A673 (cell line): ENCODE results near the gene ACSBG1. TPM values are rescaled to one million over a fixed set of nuclear protein-coding genes. Genes with fewer than 3 reads are reported as not detected.

ENCODE experiments used
- BruUV-seq: library from RNA; stranded (reverse); fragments of 400-500 nt; replicated peaks from 2 replicates; lab custom pipeline; 2021; lab: Mats Ljungman, UMichigan
- CTCF ChIA-PET: fragments of 300-600 bp; sonication (Branson Sonifier 250); formaldehyde crosslinking; loops from one replicate; lab custom pipeline; 2022; ENCODE audit warnings: antibody characterized with exemption; lab: Charles Lee
- POLR2A ChIA-PET: fragments of 300-600 bp; sonication (Branson Sonifier 250); formaldehyde crosslinking; loops from one replicate; lab custom pipeline; 2022; ENCODE audit warnings: antibody characterized with exemption; ENCODE audit not compliant: low non-redundant PET; lab: Charles Lee
- DNase-seq: peaks from one replicate; pipeline ENCODE4 v3.0.0-alpha.2; 2015; ENCODE audit warnings: low spot score
- H3K27ac ChIP-seq: fragments of 200-600 bp; sonication (generic); 2 replicates; pipeline ENCODE4 v1.5.1; 2016; ENCODE audit warnings: mixed run types, low read depth, mild to moderate bottlenecking, mixed read lengths, antibody characterized with exemption, low read length; ENCODE audit not compliant: poor library complexity, severe bottlenecking
- H3K27me3 ChIP-seq: fragments of 200-600 bp; sonication (generic); replicated peaks from 2 replicates; pipeline ENCODE4 v1.6.1; 2017; ENCODE audit warnings: mixed run types, low read depth, mild to moderate bottlenecking, mixed read lengths, antibody characterized with exemption, low read length; ENCODE audit not compliant: insufficient read depth, poor library complexity
- H3K36me3 ChIP-seq: fragments of 200-600 bp; sonication (generic); 2 replicates; pipeline ENCODE4 v1.6.1; 2016; ENCODE audit warnings: mixed run types, mild to moderate bottlenecking, mixed read lengths, antibody characterized with exemption, low read length; ENCODE audit not compliant: insufficient read depth, poor library complexity, severe bottlenecking
- H3K4me1 ChIP-seq: fragments of 200-600 bp; sonication (generic); 2 replicates; pipeline ENCODE4 v1.6.1; 2017; ENCODE audit warnings: mixed run types, mild to moderate bottlenecking, mixed read lengths, antibody characterized with exemption, low read length; ENCODE audit not compliant: insufficient read depth, poor library complexity, severe bottlenecking
- H3K4me3 ChIP-seq: fragments of 200-600 bp; sonication (generic); 2 replicates; pipeline ENCODE4 v1.5.1; 2016; ENCODE audit warnings: low read depth, mixed run types, mild to moderate bottlenecking, mixed read lengths, low read length; ENCODE audit not compliant: poor library complexity, severe bottlenecking
- H3K9me3 ChIP-seq: fragments of 200-600 bp; sonication (generic); 2 replicates; pipeline ENCODE4 v1.6.1; 2016; ENCODE audit warnings: mixed run types, low read depth, mild to moderate bottlenecking, mixed read lengths, antibody characterized with exemption, low read length; ENCODE audit not compliant: poor library complexity, severe bottlenecking
- CTCF ChIP-seq: fragments of 300-800, 200-600 bp; sonication (generic); conservative IDR thresholded peaks from 2 replicates; pipeline ENCODE4 v1.5.1; 2017; ENCODE audit warnings: low read depth, mild to moderate bottlenecking, antibody characterized with exemption, low read length, moderate library complexity, mixed read lengths
- EZH2 ChIP-seq: fragments of 200-600 bp; sonication (generic); IDR thresholded peaks from 2 replicates; pipeline ENCODE4 v1.6.1; 2017; ENCODE audit warnings: borderline replicate concordance, low read depth, mild to moderate bottlenecking, mixed read lengths, antibody characterized with exemption, low read length; ENCODE audit not compliant: poor library complexity, severe bottlenecking
- intact Hi-C: fragments of 100-400 bp; cut with micrococcal nuclease; formaldehyde crosslinking; loops from one replicate; pipeline ENCODE4 v1.10.0; 2022; ENCODE audit not compliant: unreplicated experiment
- total RNA-seq: library from RNA; stranded (reverse); gene quantifications from 2 replicates; pipeline ENCODE4 v1.2.3, GENCODE V29; 2021

Gene ACSBG1
- total RNA-seq, 1 experiment from 2014 or later = 0.45 TPM

- TF ChIP-seq EZH2 (no peak), CTCF (no peak)
- BruUV-seq = no TSS peak
- no peaks in the 10 kb centered on the region for H3K9me3 ChIP-seq
- H3K27ac ChIP-seq = no peak overlapping the region
- H3K4me3 ChIP-seq = no peak overlapping the region
- intact Hi-C loops = no loop called here
- no peaks in the 10 kb centered on the region for H3K4me1 ChIP-seq
- ChIA-PET CTCF (interaction anchor here (0.6 kb wide), 1 partner anchor 495 kb away, joined by 4 read pairs; no protein-coding TSS in a partner anchor), POLR2A (no interaction called here)
- no peak for DNase-seq
- no peaks in the 10 kb centered on the region for H3K27me3 ChIP-seq
- peaks cover 4% of the 10 kb centered on the region for H3K36me3 ChIP-seq
Measured at GRCh38 chr15:78175330-78175729, 59.0 kb downstream of the ACSBG1 start.

GRCh38 chr15:78174401-78174800 is 60.0 kb downstream of the ACSBG1 start:
- peaks cover 14% of the 10 kb centered on the region for H3K36me3 ChIP-seq
- TF ChIP-seq EZH2 = no peak
- TF ChIP-seq CTCF = no peak
- CTCF ChIA-PET = no interaction called here
- BruUV-seq = no TSS peak
- no peaks in the 10 kb centered on the region for H3K4me1 ChIP-seq
- no peaks in the 10 kb centered on the region for H3K27me3 ChIP-seq
- no peak for DNase-seq
- POLR2A ChIA-PET = interaction anchor here (0.7 kb wide), 1 partner anchor 658 kb away, joined by 4 read pairs; no protein-coding TSS in a partner anchor
- no peaks in the 10 kb centered on the region for H3K9me3 ChIP-seq
- H3K27ac ChIP-seq = no peak overlapping the region
- intact Hi-C loops = no loop called here
- no peak overlapping the region for H3K4me3 ChIP-seq

- intact Hi-C loops = no loop called here
- DNase-seq = no peak
- H3K4me3 ChIP-seq = no peak overlapping the region
- POLR2A ChIA-PET = no interaction called here
- H3K9me3 ChIP-seq = no peaks in the 10 kb centered on the region
- H3K36me3 ChIP-seq = peaks cover 30% of the 10 kb centered on the region
- no peak overlapping the region for H3K27ac ChIP-seq
- no peaks in the 10 kb centered on the region for H3K4me1 ChIP-seq
- TF ChIP-seq CTCF (no peak), EZH2 (no peak)
- no TSS peak for BruUV-seq
- no peaks in the 10 kb centered on the region for H3K27me3 ChIP-seq
- CTCF ChIA-PET = no interaction called here
Measured at GRCh38 chr15:78171864-78172472, 62.4 kb downstream of the ACSBG1 start.
